ENCODE results near the gene CFAP54.

The CFAP54 gene

DNA sequence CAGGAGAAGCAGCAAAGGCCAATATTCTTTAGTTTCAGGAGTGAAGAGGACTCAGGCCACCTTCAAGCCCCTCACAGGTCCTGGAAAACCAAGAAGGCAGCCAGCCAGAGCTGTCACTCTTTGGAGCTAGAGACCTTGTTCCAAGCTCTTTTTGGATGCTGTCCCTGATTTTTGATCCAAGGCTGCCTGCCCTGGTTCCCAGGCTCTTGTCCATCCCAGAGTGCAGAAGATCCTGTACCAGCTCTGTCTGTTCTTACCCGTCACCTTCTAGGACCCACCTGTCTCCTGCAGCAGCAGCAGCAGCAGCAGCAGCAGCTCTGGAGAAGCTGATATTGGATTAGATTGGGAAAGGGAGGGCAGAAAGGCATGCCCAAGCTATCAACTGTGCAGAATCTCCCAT lies 260.6 kb downstream of the CFAP54 start:
- H3K4me1 ChIP-seq (ENCODE audit: control insufficient read depth, insufficient read depth, low read length) = no peaks in the 10 kb centered on the region
- no peaks in the 10 kb centered on the region for H3K9me3 ChIP-seq (ENCODE audit: control insufficient read depth in 2 of 2, low read length in 2 of 2)
- no peak overlapping the region for H3K9ac ChIP-seq (ENCODE audit: low read length in 2 of 2)
- H3K4me3 ChIP-seq (ENCODE audit: low read length in 2 of 2) = no peak overlapping the region
- H3K27me3 ChIP-seq (ENCODE audit: control insufficient read depth in 1 of 2, insufficient read depth in 2 of 2, low read length in 2 of 2) = no peaks in the 10 kb centered on the region
- no peaks in the 10 kb centered on the region for H3K36me3 ChIP-seq (ENCODE audit: control insufficient read depth in 2 of 2, insufficient read depth in 2 of 2, low read length in 2 of 2)
- no peak overlapping the region for H3K27ac ChIP-seq (ENCODE audit: low read length)

DNA sequence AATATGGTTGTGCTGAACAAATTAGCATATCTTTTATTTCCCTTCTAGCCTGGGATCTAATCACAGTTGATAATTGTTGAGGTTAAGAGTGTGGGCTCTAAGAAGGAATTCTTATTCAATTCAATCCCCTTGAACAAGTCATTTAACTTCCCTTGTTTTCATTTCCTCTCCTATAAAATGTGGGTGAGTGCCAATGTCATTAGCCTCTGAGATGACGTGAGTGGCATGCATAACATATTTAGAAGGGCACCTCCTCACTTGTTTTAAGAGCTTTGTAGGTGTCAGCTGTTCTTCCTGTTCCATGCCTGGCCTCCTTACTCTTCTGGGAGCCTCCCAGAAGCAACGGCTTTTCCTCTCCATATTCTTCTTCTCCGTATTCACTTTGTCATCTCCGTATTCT lies 262.2 kb downstream of the CFAP54 start:
- Histone ChIP-seq H3K27me3 (ENCODE audit: control insufficient read depth in 1 of 2, insufficient read depth in 2 of 2, low read length in 2 of 2) (no peaks in the 10 kb centered on the region), H3K4me3 (ENCODE audit: low read length in 2 of 2) (no peak overlapping the region), H3K9me3 (ENCODE audit: control insufficient read depth in 2 of 2, low read length in 2 of 2) (no peaks in the 10 kb centered on the region), H3K36me3 (ENCODE audit: control insufficient read depth in 2 of 2, insufficient read depth in 2 of 2, low read length in 2 of 2) (no peaks in the 10 kb centered on the region), H3K9ac (ENCODE audit: low read length in 2 of 2) (no peak overlapping the region), H3K4me1 (ENCODE audit: control insufficient read depth, insufficient read depth, low read length) (no peaks in the 10 kb centered on the region), H3K27ac (ENCODE audit: low read length) (no peak overlapping the region)

DNA sequence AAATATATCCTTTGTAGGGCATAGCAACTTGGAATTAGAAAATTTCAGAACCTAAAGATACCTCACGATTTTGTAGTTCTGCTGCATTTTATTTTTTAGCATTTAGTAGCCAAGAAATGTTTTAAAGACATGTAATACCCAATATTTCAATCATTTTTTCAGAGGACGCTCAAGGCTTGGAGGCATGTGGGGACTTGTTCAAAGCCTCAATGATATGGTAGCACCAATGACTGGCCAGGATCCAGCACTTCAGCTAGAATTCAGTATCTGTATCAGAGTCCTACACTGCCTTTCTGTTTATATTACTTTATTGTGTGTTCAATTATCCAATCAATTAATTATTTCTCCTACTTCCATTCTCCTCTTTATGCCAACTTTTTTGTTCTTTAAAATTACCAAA lies 262.8 kb downstream of the CFAP54 start:
- Histone ChIP-seq H3K27me3 (ENCODE audit: control insufficient read depth in 1 of 2, insufficient read depth in 2 of 2, low read length in 2 of 2) (no peaks in the 10 kb centered on the region), H3K9me3 (ENCODE audit: control insufficient read depth in 2 of 2, low read length in 2 of 2) (no peaks in the 10 kb centered on the region), H3K36me3 (ENCODE audit: control insufficient read depth in 2 of 2, insufficient read depth in 2 of 2, low read length in 2 of 2) (no peaks in the 10 kb centered on the region), H3K4me1 (ENCODE audit: control insufficient read depth, insufficient read depth, low read length) (no peaks in the 10 kb centered on the region), H3K27ac (ENCODE audit: low read length) (no peak overlapping the region), H3K9ac (ENCODE audit: low read length in 2 of 2) (no peak overlapping the region), H3K4me3 (ENCODE audit: low read length in 2 of 2) (no peak overlapping the region)

DNA sequence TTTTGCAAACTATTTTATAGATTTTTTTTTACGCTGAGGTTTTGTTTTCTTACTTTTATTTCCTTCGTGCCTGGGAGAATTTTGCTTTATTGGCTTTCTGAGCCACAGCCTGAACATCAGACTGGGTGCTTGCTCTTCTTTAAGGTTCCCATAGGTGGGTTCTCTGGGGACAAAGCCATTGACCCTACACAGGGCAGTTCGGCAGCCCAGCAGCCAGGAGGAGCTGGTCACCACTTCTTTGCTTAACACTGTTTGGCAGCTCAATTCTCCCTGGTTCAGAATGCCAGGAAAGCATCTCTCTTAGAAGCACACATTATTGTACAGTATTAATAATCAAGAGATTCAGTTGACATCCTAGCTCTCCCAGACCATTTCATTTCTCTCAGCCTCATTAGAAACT lies 276.9 kb downstream of the CFAP54 start:
- no peaks in the 10 kb centered on the region for H3K4me1 ChIP-seq (ENCODE audit: control insufficient read depth, insufficient read depth, low read length)
- H3K27ac ChIP-seq (ENCODE audit: low read length) = no peak overlapping the region
- H3K4me3 ChIP-seq (ENCODE audit: low read length in 2 of 2) = no peak overlapping the region
- H3K36me3 ChIP-seq (ENCODE audit: control insufficient read depth in 2 of 2, insufficient read depth in 2 of 2, low read length in 2 of 2) = no peaks in the 10 kb centered on the region
- no peaks in the 10 kb centered on the region for H3K9me3 ChIP-seq (ENCODE audit: control insufficient read depth in 2 of 2, low read length in 2 of 2)
- H3K9ac ChIP-seq (ENCODE audit: low read length in 2 of 2) = no peak overlapping the region
- no peaks in the 10 kb centered on the region for H3K27me3 ChIP-seq (ENCODE audit: control insufficient read depth in 1 of 2, insufficient read depth in 2 of 2, low read length in 2 of 2)

DNA sequence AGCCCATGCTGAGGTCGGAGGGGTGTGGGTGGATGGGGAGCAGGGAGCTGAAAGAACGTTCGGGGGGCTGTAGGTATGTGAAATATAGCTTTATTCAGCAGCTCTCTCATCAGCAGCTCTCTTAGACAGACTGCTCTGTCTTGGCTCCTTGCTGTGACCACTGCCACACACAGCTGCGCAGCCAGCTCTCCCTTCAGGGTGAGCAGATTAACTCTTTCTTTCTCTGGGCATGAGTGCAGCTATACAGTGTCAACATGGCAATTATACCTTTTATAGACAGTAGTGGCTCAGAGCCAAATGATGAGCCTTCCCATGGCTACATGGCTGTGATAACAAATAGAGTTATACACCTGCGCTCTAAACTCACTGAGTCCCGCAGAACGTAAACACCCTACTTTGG lies 280.0 kb downstream of the CFAP54 start:
- no peak overlapping the region for H3K9ac ChIP-seq (ENCODE audit: low read length in 2 of 2)
- H3K27me3 ChIP-seq (ENCODE audit: control insufficient read depth in 1 of 2, insufficient read depth in 2 of 2, low read length in 2 of 2) = no peaks in the 10 kb centered on the region
- no peaks in the 10 kb centered on the region for H3K36me3 ChIP-seq (ENCODE audit: control insufficient read depth in 2 of 2, insufficient read depth in 2 of 2, low read length in 2 of 2)

DNA sequence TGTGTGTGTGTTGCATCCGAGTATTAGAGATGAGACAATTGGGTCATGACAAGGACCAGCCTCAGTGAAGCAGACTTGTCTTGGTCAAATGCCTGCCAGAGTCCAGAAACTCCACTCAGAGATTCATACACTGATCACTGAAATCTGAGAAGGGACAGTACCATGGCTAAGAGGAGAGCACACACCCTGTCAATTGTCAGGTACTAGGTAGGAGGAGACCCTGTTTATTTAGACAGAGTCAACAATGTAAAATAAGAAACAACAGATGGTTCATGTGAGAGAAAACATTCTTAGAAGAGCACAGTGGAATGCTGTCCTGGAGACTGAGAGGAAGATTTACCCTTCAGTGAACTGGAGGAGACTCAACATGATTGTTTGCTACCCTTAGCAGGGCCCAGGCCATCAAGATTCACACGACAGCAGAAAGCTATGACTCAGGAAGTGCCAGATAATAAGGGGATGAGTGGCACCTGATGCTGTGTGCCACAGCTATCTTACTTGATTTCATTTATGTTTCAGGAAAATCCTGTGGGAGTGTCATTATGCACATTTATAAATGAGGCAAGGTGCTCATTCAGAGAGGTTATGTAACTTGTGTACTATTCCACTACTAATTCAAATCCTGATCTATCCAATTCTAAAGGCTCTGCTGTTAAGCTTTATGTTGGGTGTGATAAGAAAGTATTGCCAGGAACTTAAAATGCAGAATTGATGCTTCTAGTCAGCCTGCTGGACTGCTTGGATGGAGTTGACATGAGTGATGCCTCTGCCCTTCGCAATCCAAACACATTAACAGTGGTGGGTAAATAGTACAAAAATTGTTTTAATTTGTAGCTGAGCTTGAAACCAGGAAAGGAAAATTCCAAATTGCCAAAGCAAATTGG lies 281.1 kb downstream of the CFAP54 start:
- Histone ChIP-seq H3K36me3 (ENCODE audit: control insufficient read depth in 2 of 2, insufficient read depth in 2 of 2, low read length in 2 of 2) (no peaks in the 10 kb centered on the region), H3K9me3 (ENCODE audit: control insufficient read depth in 2 of 2, low read length in 2 of 2) (no peaks in the 10 kb centered on the region), H3K27ac (ENCODE audit: low read length) (no peak overlapping the region), H3K27me3 (ENCODE audit: control insufficient read depth in 1 of 2, insufficient read depth in 2 of 2, low read length in 2 of 2) (no peaks in the 10 kb centered on the region), H3K4me1 (ENCODE audit: control insufficient read depth, insufficient read depth, low read length) (no peaks in the 10 kb centered on the region), H3K4me3 (ENCODE audit: low read length in 2 of 2) (no peak overlapping the region), H3K9ac (ENCODE audit: low read length in 2 of 2) (no peak overlapping the region)

More for the DNA sequence above, 280.0 kb downstream of the CFAP54 start:
- no peak overlapping the region for H3K27ac ChIP-seq (ENCODE audit: low read length)
- no peaks in the 10 kb centered on the region for H3K9me3 ChIP-seq (ENCODE audit: control insufficient read depth in 2 of 2, low read length in 2 of 2)
- H3K4me1 ChIP-seq (ENCODE audit: control insufficient read depth, insufficient read depth, low read length) = no peaks in the 10 kb centered on the region
- H3K4me3 ChIP-seq (ENCODE audit: low read length in 2 of 2) = no peak overlapping the region

DNA sequence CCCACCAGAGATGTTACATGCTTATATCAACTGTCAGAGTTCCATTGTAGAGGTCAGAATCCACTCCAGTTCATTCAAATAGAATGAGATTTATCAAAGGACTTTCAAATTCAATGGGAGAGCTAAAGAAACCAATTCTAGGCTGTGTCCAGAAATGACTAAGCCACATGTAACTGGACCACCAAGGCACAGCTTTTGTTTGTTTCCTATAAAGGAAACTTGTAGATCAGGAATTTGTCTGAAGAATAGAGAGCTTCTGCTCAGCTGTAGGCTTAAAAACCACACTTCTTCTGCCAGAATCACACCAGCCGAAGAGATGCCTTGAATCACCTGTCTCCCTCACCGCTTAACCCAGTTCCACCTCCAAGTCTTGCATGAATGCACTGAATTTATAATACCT lies 283.7 kb downstream of the CFAP54 start:
- Histone ChIP-seq H3K27me3 (ENCODE audit: control insufficient read depth in 1 of 2, insufficient read depth in 2 of 2, low read length in 2 of 2) (no peaks in the 10 kb centered on the region), H3K27ac (ENCODE audit: low read length) (no peak overlapping the region), H3K9me3 (ENCODE audit: control insufficient read depth in 2 of 2, low read length in 2 of 2) (no peaks in the 10 kb centered on the region), H3K4me1 (ENCODE audit: control insufficient read depth, insufficient read depth, low read length) (no peaks in the 10 kb centered on the region), H3K4me3 (ENCODE audit: low read length in 2 of 2) (no peak overlapping the region), H3K9ac (ENCODE audit: low read length in 2 of 2) (no peak overlapping the region), H3K36me3 (ENCODE audit: control insufficient read depth in 2 of 2, insufficient read depth in 2 of 2, low read length in 2 of 2) (no peaks in the 10 kb centered on the region)

DNA sequence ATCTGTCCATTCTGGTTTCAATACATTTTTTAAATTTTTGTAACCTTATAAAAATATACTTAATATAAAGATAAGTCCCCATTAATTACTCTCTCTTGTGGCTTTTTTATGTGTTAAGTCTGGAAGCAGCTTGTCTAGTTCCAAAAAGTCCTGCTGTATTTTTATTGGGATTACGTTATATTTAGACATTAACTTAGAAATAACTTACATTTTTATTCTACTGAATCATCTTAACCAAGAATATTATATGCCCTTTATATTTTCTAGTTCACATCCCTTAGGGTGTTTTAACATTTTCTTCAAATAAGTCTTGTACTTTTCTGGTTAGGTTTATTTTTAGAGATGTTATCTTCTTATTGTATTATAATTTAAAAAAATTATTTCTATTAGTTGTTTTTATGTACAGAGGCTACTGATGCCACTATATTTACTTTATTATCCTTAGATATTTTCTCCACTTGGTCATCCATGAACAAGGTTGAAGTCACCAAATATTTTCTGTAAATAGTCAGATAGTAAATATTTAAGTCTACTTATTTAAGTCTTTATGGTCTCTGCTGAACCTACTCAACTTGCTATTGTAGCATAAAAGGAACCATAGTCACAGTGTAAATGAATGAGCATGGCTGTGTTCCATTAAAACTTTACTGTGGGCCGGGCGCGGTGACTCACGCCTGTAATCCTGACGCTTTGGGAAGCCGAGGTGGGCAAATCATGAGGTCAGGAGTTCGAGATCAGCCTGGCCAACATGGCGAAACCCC lies 285.3 kb downstream of the CFAP54 start:
- H3K9me3 ChIP-seq (ENCODE audit: control insufficient read depth in 2 of 2, low read length in 2 of 2) = no peaks in the 10 kb centered on the region
- no peak overlapping the region for H3K27ac ChIP-seq (ENCODE audit: low read length)
- no peaks in the 10 kb centered on the region for H3K4me1 ChIP-seq (ENCODE audit: control insufficient read depth, insufficient read depth, low read length)
- H3K9ac ChIP-seq (ENCODE audit: low read length in 2 of 2) = no peak overlapping the region
- no peak overlapping the region for H3K4me3 ChIP-seq (ENCODE audit: low read length in 2 of 2)
- H3K27me3 ChIP-seq (ENCODE audit: control insufficient read depth in 1 of 2, insufficient read depth in 2 of 2, low read length in 2 of 2) = no peaks in the 10 kb centered on the region
- no peaks in the 10 kb centered on the region for H3K36me3 ChIP-seq (ENCODE audit: control insufficient read depth in 2 of 2, insufficient read depth in 2 of 2, low read length in 2 of 2)

DNA sequence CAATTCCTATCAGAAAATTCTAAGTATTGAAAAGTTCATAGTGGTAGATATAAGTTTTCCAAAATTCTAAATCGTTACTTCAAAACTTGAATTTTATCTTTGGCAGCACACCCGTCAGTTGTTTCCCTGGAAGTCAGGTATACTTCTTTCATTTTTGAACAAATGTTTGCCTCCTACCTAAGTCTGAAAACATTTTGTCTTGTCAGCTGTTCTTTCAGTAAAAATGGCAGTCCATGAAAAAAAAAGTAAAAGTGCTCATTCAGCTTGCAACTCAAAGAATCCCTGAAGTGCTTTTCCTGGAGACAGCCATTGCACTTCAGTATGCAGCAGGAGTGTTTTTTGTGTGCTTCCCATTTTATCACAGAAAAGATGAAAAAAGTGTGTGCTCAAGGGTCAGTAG lies 287.5 kb downstream of the CFAP54 start:
- no peaks in the 10 kb centered on the region for H3K36me3 ChIP-seq (ENCODE audit: control insufficient read depth in 2 of 2, insufficient read depth in 2 of 2, low read length in 2 of 2)
- no peak overlapping the region for H3K4me3 ChIP-seq (ENCODE audit: low read length in 2 of 2)
- H3K9ac ChIP-seq (ENCODE audit: low read length in 2 of 2) = no peak overlapping the region
- H3K4me1 ChIP-seq (ENCODE audit: control insufficient read depth, insufficient read depth, low read length) = no peaks in the 10 kb centered on the region
- no peak overlapping the region for H3K27ac ChIP-seq (ENCODE audit: low read length)
- no peaks in the 10 kb centered on the region for H3K9me3 ChIP-seq (ENCODE audit: control insufficient read depth in 2 of 2, low read length in 2 of 2)
- no peaks in the 10 kb centered on the region for H3K27me3 ChIP-seq (ENCODE audit: control insufficient read depth in 1 of 2, insufficient read depth in 2 of 2, low read length in 2 of 2)

DNA sequence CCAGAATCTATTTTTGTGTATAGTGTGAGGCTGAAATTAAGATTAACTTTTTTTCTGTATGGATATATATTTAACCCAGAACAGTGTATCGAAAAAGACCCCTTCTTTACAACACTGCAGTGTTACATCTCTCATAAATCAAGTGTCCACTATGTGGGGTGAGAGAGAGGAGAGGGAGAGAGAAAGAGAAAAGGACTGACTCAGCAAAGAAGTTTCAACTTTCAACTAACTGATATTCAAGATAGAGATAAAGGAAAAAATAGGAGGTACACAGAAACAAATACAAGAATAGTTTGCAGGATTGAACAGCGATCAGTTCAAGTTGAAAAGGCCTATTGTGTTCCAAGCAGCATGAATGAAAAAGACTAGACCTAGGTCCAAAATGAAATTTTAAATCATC lies 291.0 kb downstream of the CFAP54 start:
- H3K36me3 ChIP-seq (ENCODE audit: control insufficient read depth in 2 of 2, insufficient read depth in 2 of 2, low read length in 2 of 2) = no peaks in the 10 kb centered on the region
- H3K9ac ChIP-seq (ENCODE audit: low read length in 2 of 2) = no peak overlapping the region
- H3K27ac ChIP-seq (ENCODE audit: low read length) = no peak overlapping the region
- no peak overlapping the region for H3K4me3 ChIP-seq (ENCODE audit: low read length in 2 of 2)
- H3K27me3 ChIP-seq (ENCODE audit: control insufficient read depth in 1 of 2, insufficient read depth in 2 of 2, low read length in 2 of 2) = no peaks in the 10 kb centered on the region
- no peaks in the 10 kb centered on the region for H3K4me1 ChIP-seq (ENCODE audit: control insufficient read depth, insufficient read depth, low read length)
- H3K9me3 ChIP-seq (ENCODE audit: control insufficient read depth in 2 of 2, low read length in 2 of 2) = no peaks in the 10 kb centered on the region

DNA sequence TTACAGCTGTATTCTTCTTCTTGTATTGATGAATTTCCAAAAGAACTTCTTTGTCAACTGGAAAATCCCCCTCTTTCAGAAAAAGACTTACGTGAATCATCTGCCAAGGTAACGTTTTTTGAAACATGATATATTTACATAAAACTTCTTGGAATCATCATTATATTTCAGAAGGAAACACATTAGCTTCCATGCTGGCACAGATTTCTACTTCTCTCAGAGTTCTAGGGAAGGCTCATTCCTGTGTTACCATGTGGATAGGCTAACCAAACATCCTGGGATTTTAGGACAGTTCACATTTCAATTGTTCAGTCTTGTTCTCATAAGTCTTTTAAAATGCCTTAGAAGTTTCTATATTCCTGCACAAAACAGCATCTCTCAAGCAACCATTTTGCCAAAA lies 297.4 kb downstream of the CFAP54 start:
- no peaks in the 10 kb centered on the region for H3K9me3 ChIP-seq (ENCODE audit: control insufficient read depth in 2 of 2, low read length in 2 of 2)
- no peaks in the 10 kb centered on the region for H3K36me3 ChIP-seq (ENCODE audit: control insufficient read depth in 2 of 2, insufficient read depth in 2 of 2, low read length in 2 of 2)
- H3K27me3 ChIP-seq (ENCODE audit: control insufficient read depth in 1 of 2, insufficient read depth in 2 of 2, low read length in 2 of 2) = no peaks in the 10 kb centered on the region
- H3K27ac ChIP-seq (ENCODE audit: low read length) = no peak overlapping the region
- H3K9ac ChIP-seq (ENCODE audit: low read length in 2 of 2) = no peak overlapping the region
- no peaks in the 10 kb centered on the region for H3K4me1 ChIP-seq (ENCODE audit: control insufficient read depth, insufficient read depth, low read length)
- no peak overlapping the region for H3K4me3 ChIP-seq (ENCODE audit: low read length in 2 of 2)
